Limb (tissue), 2 donors: ENCODE results near the gene HSFX3.
"Not testable (repeated sequence)": the region's sequence is repeated elsewhere in the genome, so short reads cannot be mapped to it uniquely, and the experiment has no call there.

Experiments used
- DNase-seq, 2 donors: peaks; one replicate each; pipeline ENCODE4 v3.0.0-alpha.2; 2016; ENCODE audit errors: extremely low spot score in 2 of 2

HSFX3 gene

GRCh38 chrX:149549701-149550100, at the start of gene HSFX3:
Gene HSFX3, minus strand, starts transcription at chrX:149549924. Its CDS starts 72 bp downstream, at chrX:149549852.
- DNase-seq = not testable (repeated sequence)

GRCh38 chrX:149598603-149599002, 48.9 kb upstream of the HSFX3 start:
- not testable (repeated sequence) for DNase-seq

- DNase-seq = not testable (repeated sequence)
These were observed 46.2 kb upstream of the HSFX3 start for GRCh38 chrX:149595943-149596342.

GRCh38 chrX:149595214-149595613, 45.5 kb upstream of the HSFX3 start, which contains the start of gene HSFX2:
Gene HSFX2, minus strand, starts transcription at chrX:149595314. Its CDS starts 614 bp downstream, at chrX:149594700.
- DNase-seq = not testable (repeated sequence)

GRCh38 chrX:149590993-149591392, 41.3 kb upstream of the HSFX3 start:
- not testable (repeated sequence) for DNase-seq

- not testable (repeated sequence) for DNase-seq
These were observed 37.6 kb upstream of the HSFX3 start, which contains the start of gene MAGEA9B for GRCh38 chrX:149587359-149587758. Gene MAGEA9B, minus strand, starts transcription at chrX:149587459. Its CDS starts 4,280 bp downstream, at chrX:149583179.

- DNase-seq = not testable (repeated sequence)
These were observed 35.9 kb upstream of the HSFX3 start for GRCh38 chrX:149585631-149586030.

- not testable (repeated sequence) for DNase-seq
These were observed 23.7 kb upstream of the HSFX3 start for GRCh38 chrX:149573456-149573855.

- DNase-seq = no peak
These were observed 23.0 kb upstream of the HSFX3 start for GRCh38 chrX:149572743-149573142.

- no peak for DNase-seq
These were observed 22.0 kb upstream of the HSFX3 start for GRCh38 chrX:149571770-149572169.

GRCh38 chrX:149570668-149571067, 20.9 kb upstream of the HSFX3 start:
- no peak for DNase-seq

- no peak for DNase-seq
These were observed 20.0 kb upstream of the HSFX3 start for GRCh38 chrX:149569770-149570169.

GRCh38 chrX:149568701-149569296, 19.1 kb upstream of the HSFX3 start:
- no peak for DNase-seq

GRCh38 chrX:149567621-149568417, 18.1 kb upstream of the HSFX3 start:
- DNase-seq = no peak

- DNase-seq = no peak
These were observed 13.6 kb upstream of the HSFX3 start for GRCh38 chrX:149563359-149563758.

- DNase-seq = not testable (repeated sequence)
These were observed 5.5 kb upstream of the HSFX3 start for GRCh38 chrX:149555251-149555650.

- DNase-seq = not testable (repeated sequence)
These were observed 2.2 kb upstream of the HSFX3 start for GRCh38 chrX:149551939-149552248.

- not testable (repeated sequence) for DNase-seq
These were observed 1.7 kb upstream of the HSFX3 start for GRCh38 chrX:149551245-149551938.

GRCh38 chrX:149550454-149550853, 730 bp upstream of the HSFX3 start:
- not testable (repeated sequence) for DNase-seq

GRCh38 chrX:149547782-149548181, 1.9 kb downstream of the HSFX3 start:
- not testable (repeated sequence) for DNase-seq

GRCh38 chrX:149546962-149547361, 2.8 kb downstream of the HSFX3 start:
- not testable (repeated sequence) for DNase-seq
